Stimulated activated CD4-positive, alpha-beta T cell treated with anti-CD3 and anti-CD28 coated beads, Interleukin-1b, Interleukin-23, amount 100 ng/mL, for 48 hours (primary cell): ENCODE results near the gene PAPLN.

ENCODE experiments used
- DNase-seq: peaks from one replicate; pipeline ENCODE4 v3.0.0-alpha.2; 2020

The PAPLN gene

DNA sequence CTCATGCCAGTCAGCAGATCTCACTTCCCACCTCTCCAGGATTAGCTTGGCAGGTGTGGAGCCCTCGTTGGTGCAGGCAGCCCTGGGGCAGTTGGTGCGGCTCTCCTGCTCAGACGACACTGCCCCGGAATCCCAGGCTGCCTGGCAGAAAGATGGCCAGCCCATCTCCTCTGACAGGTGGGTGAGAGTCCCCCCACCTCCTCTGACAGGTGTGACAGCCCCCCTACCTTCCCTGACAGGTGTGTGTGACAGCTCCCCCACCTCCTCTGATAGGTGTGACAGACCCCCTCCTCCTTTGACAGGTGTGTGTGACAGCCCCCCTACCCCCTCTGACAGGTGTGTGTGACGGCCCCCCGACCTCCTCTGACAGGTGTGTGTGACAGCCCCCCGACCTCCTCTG lies 26.3 kb downstream of the PAPLN start:
- DNase-seq, result no peak

DNA sequence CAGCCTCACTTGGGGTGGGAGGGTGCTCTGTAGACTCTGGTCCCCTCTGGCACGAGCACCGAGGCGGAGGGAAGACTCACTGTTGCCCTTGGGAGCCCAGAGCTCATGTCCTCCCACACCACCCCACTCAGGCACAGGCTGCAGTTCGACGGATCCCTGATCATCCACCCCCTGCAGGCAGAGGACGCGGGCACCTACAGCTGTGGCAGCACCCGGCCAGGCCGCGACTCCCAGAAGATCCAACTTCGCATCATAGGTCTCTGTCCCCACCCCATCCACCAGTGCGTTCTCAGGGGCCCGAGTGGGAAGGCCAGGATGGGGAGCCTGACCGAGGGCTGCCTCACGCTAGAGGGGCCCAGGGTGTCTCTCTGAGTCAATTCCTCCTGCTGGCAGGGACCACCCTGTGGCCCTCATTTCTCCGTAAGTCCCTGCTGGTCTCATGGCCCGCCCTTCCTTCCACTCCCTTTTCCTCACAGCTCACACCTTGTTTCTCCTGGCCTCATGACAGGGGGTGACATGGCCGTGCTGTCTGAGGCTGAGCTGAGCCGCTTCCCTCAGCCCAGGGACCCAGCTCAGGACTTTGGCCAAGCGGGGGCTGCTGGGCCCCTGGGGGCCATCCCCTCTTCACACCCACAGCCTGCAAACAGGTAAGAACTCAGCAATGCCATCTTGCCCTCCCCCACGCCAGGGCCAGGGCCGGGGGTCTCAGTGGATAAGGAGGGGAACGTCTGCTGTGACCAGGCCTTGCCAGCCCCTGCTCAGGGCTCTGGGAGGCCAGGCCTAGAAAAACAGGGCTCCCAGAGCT lies 27.0 kb downstream of the PAPLN start:
- DNase-seq, result no peak

DNA sequence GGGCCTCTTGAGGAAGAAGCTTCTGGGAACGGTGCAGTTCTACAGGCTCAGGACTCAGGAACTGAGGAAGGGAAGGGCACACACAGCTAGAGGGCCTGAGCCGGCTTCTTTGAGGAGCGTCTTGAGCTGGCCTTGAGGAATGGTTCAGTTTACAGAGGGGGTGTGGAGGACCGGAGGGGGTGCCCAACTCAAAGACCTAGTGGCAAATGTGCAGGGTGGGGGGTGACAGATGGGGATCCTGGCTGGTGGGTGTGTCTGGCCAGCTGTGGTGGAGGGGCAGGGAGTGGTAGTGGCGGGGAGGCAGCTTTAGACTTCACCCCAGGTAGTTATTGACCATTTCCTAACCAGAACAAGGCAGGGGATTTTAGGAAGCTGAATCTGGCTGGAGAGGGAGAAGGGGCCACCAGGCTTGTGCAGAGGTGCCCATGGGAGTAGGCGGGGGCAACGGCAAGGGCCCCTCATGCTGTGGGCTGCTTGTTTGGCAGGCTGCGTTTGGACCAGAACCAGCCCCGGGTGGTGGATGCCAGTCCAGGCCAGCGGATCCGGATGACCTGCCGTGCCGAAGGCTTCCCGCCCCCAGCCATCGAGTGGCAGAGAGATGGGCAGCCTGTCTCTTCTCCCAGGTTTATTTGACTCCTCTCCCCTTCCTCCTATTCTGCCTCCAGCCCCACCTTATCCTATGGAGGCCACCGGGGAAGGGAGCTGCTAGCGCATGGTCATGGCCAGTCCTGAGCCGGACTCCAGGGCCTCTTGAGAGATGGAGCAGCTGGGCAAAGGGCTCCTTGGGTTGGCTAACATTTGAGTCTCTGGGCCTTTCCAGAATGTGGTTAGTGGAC lies 27.8 kb downstream of the PAPLN start:
- DNase-seq, result no peak

DNA sequence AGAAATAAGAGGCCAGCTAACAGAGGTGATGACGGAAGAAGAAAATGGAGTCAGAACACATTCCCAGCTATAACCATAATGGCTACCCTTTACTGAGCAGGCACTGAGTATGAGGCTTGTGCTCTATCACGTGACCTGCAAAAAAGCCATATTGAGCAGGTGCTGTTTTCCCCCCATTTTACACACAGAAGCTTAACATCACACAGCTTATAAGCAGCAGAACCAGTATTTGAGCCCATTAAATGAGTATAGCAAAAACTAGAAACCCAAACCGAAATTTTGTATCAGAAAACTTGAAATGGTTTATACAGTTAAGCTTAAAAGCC lies 28.4 kb downstream of the PAPLN start:
- DNase-seq, result no peak

- DNase-seq, result no peak
Measured at GRCh38 chr14:73266317-73266716, 29.0 kb downstream of the PAPLN start.

DNA sequence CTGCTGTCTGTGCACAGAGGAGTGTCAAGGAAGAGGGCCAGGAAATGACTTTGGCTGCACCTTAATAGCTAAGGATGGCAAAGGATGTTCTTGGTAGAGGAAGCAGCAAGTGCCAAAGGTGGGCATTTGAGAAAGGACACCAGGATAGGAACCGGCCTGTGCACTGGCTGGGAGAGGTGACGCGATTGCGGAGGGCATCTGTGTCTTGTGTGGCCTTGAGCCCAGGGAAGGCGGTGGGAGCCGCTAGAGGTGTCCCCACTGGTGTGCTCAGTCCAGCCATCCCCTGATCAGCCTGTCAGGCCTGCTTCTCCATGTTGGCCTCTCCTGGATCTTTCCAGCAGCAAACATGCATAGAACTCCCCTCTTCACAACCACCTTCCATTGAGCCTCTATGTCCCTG lies 30.2 kb downstream of the PAPLN start:
- no peak for DNase-seq

- no peak for DNase-seq
Measured at GRCh38 chr14:73269729-73270531, 32.6 kb downstream of the PAPLN start.

DNA sequence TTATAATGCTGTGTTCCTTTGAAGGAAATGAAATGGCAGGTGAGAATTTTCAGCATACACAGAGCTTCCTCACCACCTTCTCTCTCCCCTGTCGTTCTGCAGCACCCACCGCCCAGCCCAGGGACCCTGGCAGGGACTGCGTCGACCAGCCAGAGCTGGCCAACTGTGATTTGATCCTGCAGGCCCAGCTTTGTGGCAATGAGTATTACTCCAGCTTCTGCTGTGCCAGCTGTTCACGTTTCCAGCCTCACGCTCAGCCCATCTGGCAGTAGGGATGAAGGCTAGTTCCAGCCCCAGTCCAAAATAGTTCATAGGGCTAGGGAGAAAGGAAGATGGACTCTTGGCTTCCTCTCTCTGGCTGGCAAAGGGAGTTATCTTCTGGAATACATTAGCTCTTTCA lies 35.1 kb downstream of the PAPLN start:
- no peak for DNase-seq

DNA sequence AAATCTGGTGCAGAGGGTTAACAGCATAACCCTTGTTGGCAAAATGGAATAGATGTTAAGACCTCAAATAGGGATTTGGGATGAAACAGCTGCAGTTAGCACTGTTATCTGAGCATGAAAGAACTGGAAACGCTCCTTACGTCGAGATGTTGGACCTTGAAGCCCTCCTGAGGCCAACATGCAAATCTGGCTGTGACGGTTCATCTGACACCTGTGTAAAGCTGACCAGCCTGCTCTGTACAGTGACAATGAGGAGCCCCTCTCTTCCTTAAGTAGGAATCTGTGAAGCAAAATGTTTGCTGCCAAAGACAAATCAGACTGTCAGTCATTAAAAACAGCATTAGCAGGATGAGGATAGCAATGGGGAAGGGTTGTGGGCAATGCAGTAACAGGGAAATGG lies 36.5 kb downstream of the PAPLN start:
- no peak for DNase-seq

DNA sequence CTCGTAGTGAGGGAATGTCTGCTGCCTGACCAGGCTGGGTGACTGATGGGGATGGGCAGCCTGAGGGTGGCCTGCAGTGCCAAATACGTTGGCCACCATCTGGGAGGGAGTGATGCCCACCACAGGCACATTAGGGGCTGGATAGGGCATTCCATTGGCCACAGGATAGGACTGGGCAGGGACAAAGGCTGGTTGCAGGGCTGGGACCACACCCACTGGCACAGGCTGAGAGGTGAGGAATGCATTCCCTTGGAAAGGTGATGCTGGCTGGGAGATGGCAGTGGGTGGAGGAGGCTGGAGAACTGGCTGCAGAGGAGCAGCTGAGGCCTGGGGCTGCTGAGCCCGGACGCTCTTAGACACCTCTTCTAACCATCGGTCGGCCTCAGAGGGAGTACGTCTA lies 39.5 kb downstream of the PAPLN start:
- no peak for DNase-seq

- DNase-seq, result no peak
Measured at GRCh38 chr14:73277376-73277775, 40.1 kb downstream of the PAPLN start.

DNA sequence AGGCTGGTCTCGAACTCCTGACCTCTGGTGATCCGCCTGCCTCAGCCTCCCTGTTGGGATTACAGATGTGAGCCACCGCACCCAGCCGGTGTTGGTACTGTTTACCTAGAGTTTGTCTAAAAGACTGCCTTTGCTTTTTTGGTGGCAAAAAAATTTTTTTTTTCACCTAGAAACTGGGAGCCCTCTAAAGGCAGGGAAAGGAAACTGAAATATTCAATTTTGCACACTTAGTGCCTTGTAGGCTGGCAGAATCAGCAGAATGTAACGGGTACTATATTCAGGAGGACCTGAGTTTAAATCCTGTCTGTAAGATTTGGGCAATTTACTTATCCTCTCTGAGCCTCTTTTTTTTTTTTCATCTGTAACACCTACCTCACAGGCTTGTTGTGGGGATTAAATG lies 43.6 kb downstream of the PAPLN start:
- no peak for DNase-seq

DNA sequence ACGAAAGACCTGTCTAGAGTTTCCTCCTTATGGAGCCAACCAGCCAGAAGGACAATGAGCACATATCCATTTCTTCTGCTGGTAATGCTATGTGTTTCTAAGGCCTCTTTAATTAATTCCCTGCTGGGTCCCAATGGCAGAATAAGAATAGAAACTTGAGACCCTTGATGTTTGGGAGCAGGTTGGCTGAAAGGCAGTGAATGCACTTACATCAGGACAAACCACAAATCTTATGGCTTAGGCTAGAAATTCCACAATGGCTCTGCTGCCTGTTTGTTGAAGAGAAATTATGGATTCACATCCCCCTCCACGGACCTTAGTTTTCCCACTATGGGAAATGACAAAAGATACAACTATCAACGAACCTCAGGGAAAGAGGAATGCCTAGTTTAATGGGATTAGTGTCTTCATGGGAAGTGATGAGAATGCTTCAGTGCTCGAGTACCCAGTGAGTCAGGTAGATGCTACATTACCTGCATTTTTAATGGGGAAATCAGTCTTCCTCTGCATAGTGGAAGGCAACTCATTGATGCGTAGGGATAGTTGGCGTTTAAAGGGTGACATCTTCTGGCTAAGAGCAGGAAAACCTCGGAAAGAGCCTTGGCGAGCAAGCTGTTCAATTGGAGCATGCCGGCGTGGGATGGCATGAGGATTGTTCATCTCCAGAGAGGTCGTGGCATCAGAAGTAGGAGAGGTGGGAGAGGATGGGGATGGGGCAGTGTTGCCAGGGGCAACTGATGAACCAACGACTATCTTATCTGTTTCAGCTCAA lies 46.5 kb downstream of the PAPLN start:
- DNase-seq, result no peak

DNA sequence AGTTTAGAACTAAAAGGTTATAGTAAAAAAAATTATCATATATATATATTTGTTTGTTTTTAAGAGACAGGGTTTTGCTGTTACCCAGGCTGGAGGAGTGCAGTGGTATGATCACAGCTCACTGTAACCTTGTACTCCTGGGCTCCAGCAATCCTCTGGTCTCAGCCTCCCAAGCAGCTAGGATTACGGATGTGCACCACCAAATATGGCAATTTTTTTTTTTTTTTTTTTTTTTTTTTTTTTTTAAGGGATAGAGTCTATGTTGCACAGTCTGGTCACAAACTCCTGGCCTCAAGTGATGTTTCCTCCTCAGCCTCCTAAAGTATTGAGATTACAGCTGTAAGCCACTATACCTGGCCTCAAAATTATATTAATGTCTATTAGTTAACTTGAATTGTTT lies 48.7 kb downstream of the PAPLN start:
- DNase-seq, result no peak

GRCh38 chr14:73286598-73286997 lies 49.3 kb downstream of the PAPLN start:
- no peak for DNase-seq

DNA sequence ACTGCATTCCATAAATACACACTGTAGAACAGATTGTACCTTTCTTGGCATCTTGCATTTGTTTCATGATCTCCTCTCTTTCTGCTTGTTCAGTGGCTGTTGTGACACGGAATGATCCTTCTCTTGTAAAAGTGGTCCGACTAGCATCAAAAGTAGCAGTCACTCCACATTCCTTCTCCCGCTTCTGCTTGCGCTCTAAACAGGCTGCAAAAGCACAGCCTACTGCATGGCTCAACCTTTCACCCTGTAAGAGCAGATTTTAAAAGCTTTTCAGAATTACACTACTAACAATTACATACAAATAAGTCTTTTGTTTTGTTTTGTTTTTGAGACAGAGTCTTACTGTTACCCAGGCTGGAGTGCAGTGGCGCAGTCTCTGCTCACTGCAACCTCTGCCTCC lies 49.8 kb downstream of the PAPLN start:
- no peak for DNase-seq

- DNase-seq, result no peak
Measured at GRCh38 chr14:73289308-73289707, 52.0 kb downstream of the PAPLN start.

GRCh38 chr14:73289729-73290128 lies 52.4 kb downstream of the PAPLN start:
- DNase-seq, result no peak

DNA sequence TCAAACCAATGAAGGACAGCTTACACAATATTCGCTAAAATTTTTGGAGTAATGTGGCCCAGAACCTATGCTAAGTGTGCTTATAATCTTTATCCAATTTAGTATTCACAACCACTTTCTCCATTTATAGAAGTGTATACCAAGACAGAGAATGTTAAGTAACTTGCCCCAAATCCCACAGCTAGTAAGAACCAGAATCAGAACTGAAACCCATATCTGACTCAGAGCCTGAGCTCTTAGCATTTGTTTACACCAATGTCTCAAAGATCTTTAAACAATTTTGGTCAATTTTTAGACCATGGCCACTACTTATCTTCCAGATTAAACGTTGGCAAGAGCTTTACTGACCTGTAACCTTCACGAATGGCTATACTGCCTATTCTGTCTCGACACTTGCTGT lies 53.0 kb downstream of the PAPLN start:
- no peak for DNase-seq

- DNase-seq, result no peak
Measured at GRCh38 chr14:73293782-73294781, 56.8 kb downstream of the PAPLN start.

DNA sequence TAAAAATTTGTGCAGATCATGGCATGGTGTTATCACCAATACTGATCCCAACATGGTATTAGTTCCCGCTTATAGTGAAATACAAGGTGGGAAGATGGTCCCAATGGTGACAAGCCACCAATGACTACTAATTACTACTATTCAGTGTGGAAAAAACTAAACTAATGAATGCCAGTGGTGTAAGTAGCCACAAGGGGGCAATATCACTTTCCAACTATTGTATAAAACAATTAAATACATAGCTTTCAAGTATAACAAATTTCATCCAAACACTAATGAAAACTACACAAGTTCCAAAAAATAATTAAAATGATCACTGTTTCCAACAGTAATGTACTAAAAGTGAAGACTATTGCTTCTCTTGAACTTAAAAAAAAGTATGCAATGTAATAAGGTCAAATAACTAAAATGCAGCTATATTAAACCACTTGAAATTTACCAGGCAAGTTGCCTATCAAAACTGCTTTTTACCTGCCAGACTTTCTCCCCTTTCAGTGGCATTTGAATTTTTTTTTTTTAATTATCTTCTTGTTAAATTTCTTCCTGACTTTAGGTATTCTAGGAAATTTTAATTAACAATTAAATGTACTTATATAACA lies 58.0 kb downstream of the PAPLN start:
- no peak for DNase-seq
